IMR-90 (cell line): ENCODE data around the gene STX11. TPM values are rescaled to one million over a fixed set of nuclear protein-coding genes. Genes with fewer than 3 reads are reported as not detected.

ENCODE experiments used
- ATAC-seq: fragments of 200-7000 bp; cut with Tn5 transposase; 2 replicates; pipeline ENCODE4 v1.9.1; 2020; ENCODE audit warnings: low read depth, mild to moderate bottlenecking, moderate library complexity
- BruUV-seq: library from RNA; stranded (reverse); fragments of 400-500 nt; replicated peaks from 2 replicates; lab custom pipeline; 2021; lab: Mats Ljungman, UMichigan
- CTCF ChIA-PET: fragments of 300-600 bp; formaldehyde crosslinking; extraction: SDS; loops from one replicate; lab custom pipeline; 2021; ENCODE audit warnings: antibody characterized with exemption; lab: Yijun Ruan, JAX
- POLR2A ChIA-PET: fragments of 300-600 bp; sonication (Branson Sonifier 250); formaldehyde crosslinking; loops from one replicate; lab custom pipeline; 2022; ENCODE audit warnings: antibody characterized with exemption; ENCODE audit not compliant: unreplicated experiment; lab: Charles Lee
- DNase-seq: peaks from one replicate; pipeline ENCODE4 v3.0.0; 2013
- H2AFZ ChIP-seq: replicated peaks from 2 replicates; pipeline ENCODE3; 2013; ENCODE audit warnings: low read length, mild to moderate bottlenecking; ENCODE audit not compliant: poor library complexity
- H2AK5ac ChIP-seq: 2 replicates; pipeline ENCODE4 v1.6.1; 2013; ENCODE audit warnings: low read depth, low read length, inconsistent platforms
- H2AK9ac ChIP-seq: replicated peaks from 2 replicates; pipeline ENCODE3; 2013; ENCODE audit warnings: mild to moderate bottlenecking, low read depth, low read length, moderate library complexity; ENCODE audit not compliant: poor library complexity
- H2BK120ac ChIP-seq: 2 replicates; pipeline ENCODE4 v1.6.1; 2013; ENCODE audit warnings: low read depth, low read length, inconsistent platforms
- H2BK15ac ChIP-seq: 3 replicates; pipeline ENCODE4 v1.6.1; 2013; ENCODE audit warnings: low read depth, low read length, inconsistent platforms
- H2BK20ac ChIP-seq: 2 replicates; pipeline ENCODE4 v1.6.1; 2013; ENCODE audit warnings: low read depth, mild to moderate bottlenecking, inconsistent platforms, low read length, moderate library complexity
- H2BK5ac ChIP-seq: 2 replicates; pipeline ENCODE4 v1.6.1; 2013; ENCODE audit warnings: mild to moderate bottlenecking, low read depth, low read length, inconsistent platforms; ENCODE audit not compliant: poor library complexity, severe bottlenecking
- H3K14ac ChIP-seq: replicated peaks from 2 replicates; pipeline ENCODE4 v1.6.1; 2013; ENCODE audit warnings: low read depth, low read length, inconsistent platforms
- H3K18ac ChIP-seq: 2 replicates; pipeline ENCODE4 v1.6.1; 2013; ENCODE audit warnings: low read depth, low read length, control low read depth
- H3K23ac ChIP-seq: 2 replicates; pipeline ENCODE4 v1.6.1; 2013; ENCODE audit warnings: low read depth, low read length, inconsistent platforms
- H3K27ac ChIP-seq: 2 replicates; pipeline ENCODE4 v1.5.1; 2013; ENCODE audit warnings: mild to moderate bottlenecking, control low read depth, low read length; ENCODE audit not compliant: insufficient read depth
- H3K27me3 ChIP-seq: 2 replicates; pipeline ENCODE4 v1.6.1; 2013; ENCODE audit warnings: low read length; ENCODE audit not compliant: control insufficient read depth, insufficient read depth
- H3K36me3 ChIP-seq: 2 replicates; pipeline ENCODE4 v1.6.1; 2013; ENCODE audit warnings: low read length, mixed read lengths; ENCODE audit not compliant: control insufficient read depth, insufficient read depth
- H3K4ac ChIP-seq: 2 replicates; pipeline ENCODE4 v1.6.1; 2013; ENCODE audit warnings: low read depth, low read length, inconsistent platforms
- H3K4me1 ChIP-seq: 2 replicates; pipeline ENCODE4 v1.6.1; 2013; ENCODE audit warnings: low read length, mixed read lengths; ENCODE audit not compliant: control insufficient read depth, insufficient read depth
- H3K4me2 ChIP-seq: 2 replicates; pipeline ENCODE4 v1.6.1; 2013; ENCODE audit warnings: low read depth, mild to moderate bottlenecking, control low read depth, low read length, moderate library complexity
- H3K4me3 ChIP-seq: 2 replicates; pipeline ENCODE4 v1.5.1; 2013; ENCODE audit warnings: low read depth, mild to moderate bottlenecking, control low read depth, low read length, moderate library complexity; ENCODE audit not compliant: insufficient read depth
- H3K56ac ChIP-seq: 2 replicates; pipeline ENCODE4 v1.6.1; 2013; ENCODE audit warnings: low read length, inconsistent platforms; ENCODE audit not compliant: insufficient read depth; ENCODE audit errors: extremely low read depth
- H3K79me1 ChIP-seq, 2 experiments: 2 replicates each; pipeline ENCODE4 v1.6.1; 2013; ENCODE audit warnings: low read length in 2 of 2, inconsistent platforms in 1 of 2, low read depth in 1 of 2
- H3K9ac ChIP-seq: 2 replicates; pipeline ENCODE4 v1.6.1; 2013; ENCODE audit warnings: low read depth, low read length, control low read depth
- H3K9me1 ChIP-seq: 2 replicates; pipeline ENCODE4 v1.6.1; 2013; ENCODE audit warnings: low read length, inconsistent platforms; ENCODE audit not compliant: insufficient read depth
- H3K9me3 ChIP-seq: 2 replicates; pipeline ENCODE4 v1.6.1; 2013; ENCODE audit warnings: low read length; ENCODE audit not compliant: control insufficient read depth, insufficient read depth
- H4K20me1 ChIP-seq: 2 replicates; pipeline ENCODE4 v1.6.1; 2013; ENCODE audit warnings: low read length, inconsistent platforms; ENCODE audit not compliant: insufficient read depth
- H4K5ac ChIP-seq: 2 replicates; pipeline ENCODE4 v1.6.1; 2013; ENCODE audit warnings: mild to moderate bottlenecking, low read depth, low read length, control low read depth
- H4K8ac ChIP-seq, 2 experiments: 2 replicates each; pipeline ENCODE4 v1.6.1; 2013; ENCODE audit warnings: low read depth in 2 of 2, low read length in 2 of 2, control low read depth in 1 of 2, inconsistent platforms in 1 of 2
- H4K91ac ChIP-seq: 2 replicates; pipeline ENCODE4 v1.6.1; 2013; ENCODE audit warnings: low read depth, low read length, inconsistent platforms; ENCODE audit not compliant: insufficient read depth
- BHLHE40 ChIP-seq: fragments of 150-350 bp; IDR thresholded peaks from 2 replicates; pipeline ENCODE4 v1.6.1; 2016; ENCODE audit warnings: mild to moderate bottlenecking, low read depth, low read length
- CEBPB ChIP-seq: IDR thresholded peaks from 2 replicates; pipeline ENCODE4 v1.6.1; 2012; ENCODE audit warnings: low read depth, low read length, improper control_type of control experiment
- CHD1 ChIP-seq: IDR thresholded peaks from 2 replicates; pipeline ENCODE4 v1.6.1; 2012; ENCODE audit warnings: low read depth, low read length, improper control_type of control experiment
- CTCF ChIP-seq: conservative IDR thresholded peaks from 2 replicates; pipeline ENCODE4 v1.5.1; 2012; ENCODE audit warnings: mild to moderate bottlenecking, low read depth, low read length, improper control_type of control experiment
- ELK1 ChIP-seq: fragments of 150-350 bp; IDR thresholded peaks from 2 replicates; pipeline ENCODE4 v1.6.1; 2016; ENCODE audit warnings: low read depth, mild to moderate bottlenecking, low read length, moderate library complexity, borderline replicate concordance
- FOS ChIP-seq: fragments of 150-350 bp; IDR thresholded peaks from 2 replicates; pipeline ENCODE4 v1.6.1; 2016; ENCODE audit warnings: low read depth, low read length
- MAFK ChIP-seq: IDR thresholded peaks from 2 replicates; pipeline ENCODE4 v1.6.1; 2012; ENCODE audit warnings: low read depth, low read length, improper control_type of control experiment
- MAZ ChIP-seq: IDR thresholded peaks from 2 replicates; pipeline ENCODE4 v1.6.1; 2012; ENCODE audit warnings: low read depth, mild to moderate bottlenecking, low read length, improper control_type of control experiment, moderate library complexity, borderline replicate concordance
- MXI1 ChIP-seq: IDR thresholded peaks from 2 replicates; pipeline ENCODE4 v1.6.1; 2012; ENCODE audit warnings: low read depth, mild to moderate bottlenecking, low read length, moderate library complexity, borderline replicate concordance
- NFE2L2 ChIP-seq: fragments of 150-350 bp; IDR thresholded peaks from 2 replicates; pipeline ENCODE4 v1.6.1; 2016; ENCODE audit warnings: low read depth, mild to moderate bottlenecking, low read length
- POLR2A ChIP-seq: IDR thresholded peaks from 2 replicates; pipeline ENCODE4 v1.6.1; 2012; ENCODE audit warnings: mild to moderate bottlenecking, low read depth, low read length
- RAD21 ChIP-seq: IDR thresholded peaks from 2 replicates; pipeline ENCODE4 v1.6.1; 2012; ENCODE audit warnings: low read length, improper control_type of control experiment
- RCOR1 ChIP-seq: IDR thresholded peaks from 2 replicates; pipeline ENCODE4 v1.6.1; 2012; ENCODE audit warnings: mild to moderate bottlenecking, low read length, improper control_type of control experiment; ENCODE audit not compliant: insufficient replicate concordance
- RFX5 ChIP-seq: IDR thresholded peaks from 2 replicates; pipeline ENCODE4 v1.8.0; 2012; ENCODE audit warnings: low read depth, mild to moderate bottlenecking, low read length, moderate library complexity
- SMC3 ChIP-seq: fragments of 150-350 bp; IDR thresholded peaks from 2 replicates; pipeline ENCODE4 v1.6.1; 2016; ENCODE audit warnings: low read depth, mild to moderate bottlenecking, antibody characterized with exemption, low read length, moderate library complexity
- WGBS, 2 experiments: methylation state at CpG; one replicate each; pipeline versions ENCODE4 v1.1.5 to v1.1.7; 2013; ENCODE audit warnings: missing lambda C conversion rate in 2 of 2; ENCODE audit not compliant: insufficient read length in 1 of 2; ENCODE audit errors: extremely low coverage in 2 of 2; 5-methylcytosine and 5-hydroxymethylcytosine counted together
- dilution Hi-C: fragments of 300-500 bp; cut with HindIII; formaldehyde crosslinking; loops from one replicate; pipeline ENCODE4 v1.14.3; 2018; ENCODE audit warnings: low sequenced_read_pairs; ENCODE audit not compliant: unreplicated experiment
- in situ Hi-C: fragments of 300-500 bp; cut with MboI; formaldehyde crosslinking; loops from 3 replicates; pipeline ENCODE4 v1.14.3; 2019; ENCODE audit warnings: low sequenced_read_pairs, inconsistent platforms, mixed read lengths
- intact Hi-C: fragments of 100-400 bp; cut with micrococcal nuclease; formaldehyde crosslinking; loops from 2 replicates; pipeline ENCODE4 v1.10.0; 2022
- polyA plus RNA-seq, 3 experiments: library from polyadenylated mRNA; depleted of rRNA; stranded (reverse); fragments of >200 nt; gene quantifications; 2 replicates each; pipeline ENCODE4 v1.2.3, GENCODE V29; 2012; ENCODE audit warnings: low replicate concordance in 1 of 3
- total RNA-seq: library from RNA; depleted of rRNA; stranded (reverse); fragments of >200 nt; gene quantifications from 2 replicates; pipeline ENCODE4 v1.2.3, GENCODE V29; 2012
- TF ChIP-seq, protein P1 (sequence below): fragments of 150-350 bp; IDR thresholded peaks from 2 replicates; pipeline ENCODE4 v1.6.1; 2017; ENCODE audit warnings: mild to moderate bottlenecking, antibody characterized with exemption, low read length, low read depth

The STX11 gene
- total and polyA plus RNA-seq, 2 of the 4 experiments (the other 2 are of a cell fraction) = 0.54 to 0.68 TPM

GRCh38 chr6:144202879-144203468 lies 52.7 kb downstream of the STX11 start:
- H2BK15ac ChIP-seq = no peak overlapping the region
- no peaks in the 10 kb centered on the region for H4K20me1 ChIP-seq
- no peak overlapping the region for H2AK9ac ChIP-seq
- H3K27me3 ChIP-seq = peaks cover 5% of the 10 kb centered on the region
- no peak overlapping the region for H3K23ac ChIP-seq
- no peak overlapping the region for H2BK120ac ChIP-seq
- H3K18ac ChIP-seq = no peak overlapping the region
- BruUV-seq = no TSS peak
- H3K4me2 ChIP-seq = no peak overlapping the region
- no peak overlapping the region for H3K4me3 ChIP-seq
- no peaks in the 10 kb centered on the region for H3K4me1 ChIP-seq
- intact Hi-C loops = loop anchor here (10.0 kb wide), 1 partner anchor 258 kb away; no protein-coding TSS in a partner anchor
- ATAC-seq (no peak), DNase-seq (no peak)
- no peaks in the 10 kb centered on the region for H3K36me3 ChIP-seq
- peaks cover 21% of the 10 kb centered on the region for H3K9me3 ChIP-seq
- H3K79me1 ChIP-seq = no peaks in the 10 kb centered on the region
- no peak overlapping the region for H2BK20ac ChIP-seq
- no peak overlapping the region for H2AFZ ChIP-seq
- ChIA-PET CTCF (interaction anchor here (0.6 kb wide), 1 partner anchor 27 kb away, joined by 3 read pairs; no protein-coding TSS in a partner anchor), POLR2A (no interaction called here)
- H4K91ac ChIP-seq = no peak overlapping the region
- no peak overlapping the region for H3K4ac ChIP-seq
- no peak overlapping the region for H3K56ac ChIP-seq
- TF ChIP-seq BHLHE40 (no peak), ELK1 (no peak), MXI1 (no peak), FOS (no peak), MAFK (no peak), RCOR1 (no peak), CTCF (no peak), CEBPB (no peak), SMC3 (no peak), CHD1 (no peak), RAD21 (no peak), MAZ (no peak), NFE2L2 (no peak), RFX5 (no peak), POLR2A (no peak)
- TF ChIP-seq, protein P1, sequence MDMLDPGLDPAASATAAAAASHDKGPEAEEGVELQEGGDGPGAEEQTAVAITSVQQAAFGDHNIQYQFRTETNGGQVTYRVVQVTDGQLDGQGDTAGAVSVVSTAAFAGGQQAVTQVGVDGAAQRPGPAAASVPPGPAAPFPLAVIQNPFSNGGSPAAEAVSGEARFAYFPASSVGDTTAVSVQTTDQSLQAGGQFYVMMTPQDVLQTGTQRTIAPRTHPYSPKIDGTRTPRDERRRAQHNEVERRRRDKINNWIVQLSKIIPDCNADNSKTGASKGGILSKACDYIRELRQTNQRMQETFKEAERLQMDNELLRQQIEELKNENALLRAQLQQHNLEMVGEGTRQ = no peak
- H2BK5ac ChIP-seq = no peak overlapping the region
- H2AK5ac ChIP-seq = no peak overlapping the region
- H4K5ac ChIP-seq = no peak overlapping the region
- in situ Hi-C loops = loop anchor here (10.0 kb wide), 1 partner anchor 88 kb away; no protein-coding TSS in a partner anchor
- dilution Hi-C loops = no loop called here
- no CpG with 5 or more reads among the region's 3 CpGs for WGBS, 2 experiments
- no peak overlapping the region for H4K8ac ChIP-seq
- H3K9ac ChIP-seq = no peak overlapping the region
- H3K9me1 ChIP-seq = no peaks in the 10 kb centered on the region
- H3K14ac ChIP-seq = no peak overlapping the region
- H3K27ac ChIP-seq = no peak overlapping the region
